ENCODE measurements around the gene GALNS.

- no peak for TF ChIP-seq CTCF (IDR thresholded peaks at IDR 0.05; ENCODE audit: insufficient read depth, low read length, poor library complexity, severe bottlenecking)
- TF ChIP-seq EZH2phosphoT487 (conservative IDR thresholded peaks at IDR 0.05; ENCODE audit: low read length): no peak
Observed at GRCh38 chr16:88848557-88848956, 8.2 kb downstream of the GALNS start.

Measured in SU-DHL-6 (cell line).